GM12891 (cell line): ENCODE results near the gene SYNDIG1L.
"Not testable (repeated sequence)": the region's sequence is repeated elsewhere in the genome, so short reads cannot be mapped to it uniquely, and the experiment has no call there.

Source experiments
- DNase-seq: peaks from one replicate; pipeline ENCODE4 v3.0.0; 2011; ENCODE audit warnings: low spot score; ENCODE audit not compliant: insufficient read length
- FAIRE-seq: peaks from 2 replicates; lab custom pipeline; 2011; peaks lifted over from hg19 to GRCh38; lab: Jason Lieb, UNC
- PAX5 ChIP-seq: IDR thresholded peaks from 2 replicates; pipeline ENCODE4 v1.6.1; 2011; ENCODE audit warnings: low read length, moderate library complexity, mild to moderate bottlenecking; ENCODE audit not compliant: insufficient read depth, severe bottlenecking
- POLR2A ChIP-seq: IDR thresholded peaks from 2 replicates; pipeline ENCODE4 v1.6.1; 2011; ENCODE audit warnings: low read depth, low read length, control low read depth
- POLR2AphosphoS5 ChIP-seq: IDR thresholded peaks from 2 replicates; pipeline ENCODE4 v1.6.1; 2011; ENCODE audit warnings: low read depth, low read length, control low read depth
- POU2F2 ChIP-seq: IDR thresholded peaks from 2 replicates; pipeline ENCODE4 v1.6.1; 2011; ENCODE audit warnings: low read depth, mild to moderate bottlenecking, control low read depth, low read length, moderate library complexity
- SPI1 ChIP-seq: IDR thresholded peaks from 2 replicates; pipeline ENCODE4 v1.6.1; 2011; ENCODE audit warnings: low read depth, low read length, control low read depth
- TAF1 ChIP-seq: IDR thresholded peaks from 2 replicates; pipeline ENCODE4 v1.6.1; 2011; ENCODE audit warnings: low read depth, low read length, control low read depth

The SYNDIG1L gene

GRCh38 chr14:74459976-74460375, 34.0 kb upstream of the SYNDIG1L start:
- TF ChIP-seq POLR2A (no peak), POU2F2 (no peak), PAX5 (no peak), TAF1 (no peak), SPI1 (no peak), POLR2AphosphoS5 (no peak)
- FAIRE-seq = no peak
- no peak for DNase-seq

GRCh38 chr14:74459289-74459946, 33.4 kb upstream of the SYNDIG1L start:
- FAIRE-seq (peak; percentile 67), DNase-seq (peak; percentile 40)
- TF ChIP-seq POLR2A (no peak), POLR2AphosphoS5 (no peak), SPI1 (no peak), TAF1 (no peak), PAX5 (no peak), POU2F2 (no peak)

- TF ChIP-seq SPI1 (no peak), POLR2AphosphoS5 (no peak), POU2F2 (no peak), POLR2A (no peak), TAF1 (no peak), PAX5 (no peak)
- DNase-seq (no peak), FAIRE-seq (no peak)
Observed at GRCh38 chr14:74457565-74457895, 31.5 kb upstream of the SYNDIG1L start.

GRCh38 chr14:74456684-74457564, 30.9 kb upstream of the SYNDIG1L start:
- DNase-seq (no peak), FAIRE-seq (no peak)
- no peak for TF ChIP-seq PAX5
- TF ChIP-seq TAF1 = no peak
- no peak for TF ChIP-seq POU2F2
- TF ChIP-seq POLR2A = no peak
- TF ChIP-seq POLR2AphosphoS5 = no peak

GRCh38 chr14:74454397-74454796, 28.4 kb upstream of the SYNDIG1L start:
- DNase-seq, FAIRE-seq: not testable (repeated sequence)

GRCh38 chr14:74444866-74445265, 18.9 kb upstream of the SYNDIG1L start:
- TF ChIP-seq TAF1 (no peak), POU2F2 (no peak), PAX5 (no peak), POLR2AphosphoS5 (no peak)
- no peak for DNase-seq
- no peak for FAIRE-seq

GRCh38 chr14:74442757-74443156, 16.7 kb upstream of the SYNDIG1L start:
- no peak for DNase-seq
- no peak for FAIRE-seq
- TF ChIP-seq POLR2A (no peak), POU2F2 (no peak), POLR2AphosphoS5 (no peak), TAF1 (no peak), PAX5 (no peak), SPI1 (no peak)

GRCh38 chr14:74441113-74441512, 15.1 kb upstream of the SYNDIG1L start:
- DNase-seq = no peak
- FAIRE-seq = no peak
- TF ChIP-seq SPI1 = no peak
- no peak for TF ChIP-seq TAF1
- no peak for TF ChIP-seq POLR2AphosphoS5
- no peak for TF ChIP-seq PAX5
- no peak for TF ChIP-seq POU2F2
- no peak for TF ChIP-seq POLR2A

GRCh38 chr14:74438351-74438915, 12.4 kb upstream of the SYNDIG1L start:
- DNase-seq (no peak), FAIRE-seq (no peak)
- no peak for TF ChIP-seq TAF1
- no peak for TF ChIP-seq POLR2A
- TF ChIP-seq POLR2AphosphoS5 = no peak
- TF ChIP-seq POU2F2 = no peak
- no peak for TF ChIP-seq PAX5
- TF ChIP-seq SPI1 = no peak

GRCh38 chr14:74437496-74438053, 11.6 kb upstream of the SYNDIG1L start:
- FAIRE-seq (no peak), DNase-seq (no peak)
- TF ChIP-seq POU2F2 (no peak), SPI1 (no peak), POLR2AphosphoS5 (no peak), TAF1 (no peak), POLR2A (no peak), PAX5 (no peak)
